Measurements from ENCODE around the gene ATG12. TPM values are rescaled to one million over a fixed set of nuclear protein-coding genes. Genes with fewer than 3 reads are reported as not detected.
A peak's percentile ranks its signal among the peaks of the same experiment; 100 is the strongest.
"Not testable (repeated sequence)": the region's sequence is repeated elsewhere in the genome, so short reads cannot be mapped to it uniquely, and the experiment has no call there.

The ATG12 gene
- total and polyA plus RNA-seq, 4 donors: 69.4 to 84.3 (median 76.1) TPM

DNA sequence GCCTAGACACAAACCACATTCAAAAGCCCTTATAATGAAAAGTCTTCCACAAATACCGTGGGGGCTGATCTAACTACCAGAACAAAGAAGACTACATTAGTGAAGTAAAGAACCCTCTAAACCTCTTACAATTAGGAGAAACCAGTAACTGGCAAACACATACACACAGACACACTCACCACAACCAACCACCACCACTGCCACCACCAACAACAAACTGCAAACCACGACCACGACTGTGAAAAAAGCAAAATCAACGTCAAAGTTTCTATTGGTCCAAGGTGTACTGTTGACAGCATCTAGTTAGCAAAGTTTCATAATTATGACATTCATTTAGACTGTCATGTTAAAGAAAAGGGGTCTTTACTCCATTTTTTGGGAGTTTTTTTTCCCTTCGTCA is 27.6 kb downstream of the ATG12 start:
- Histone ChIP-seq H3K9me3 (ENCODE audit: control insufficient read depth, insufficient read depth, low read length) (no peaks in the 10 kb centered on the region), H3K4me1 (ENCODE audit: control insufficient read depth, insufficient read depth, low read length) (peaks cover 2% of the 10 kb centered on the region), H3K4me3 (ENCODE audit: low read depth, low read length) (peak overlapping the region; percentile 79), H3K27me3 (ENCODE audit: control insufficient read depth, insufficient read depth, low read length) (no peaks in the 10 kb centered on the region), H3K27ac (ENCODE audit: low read depth, low read length) (no peak overlapping the region), H3K36me3 (ENCODE audit: control insufficient read depth, insufficient read depth, low read length) (peaks cover 6% of the 10 kb centered on the region)
- WGBS (ENCODE audit: insufficient coverage): 36% methylated on average over 3 of the region's 5 CpGs
- DNase-seq (ENCODE audit: low read depth in 4 of 6, low spot score in 6 of 6): peak in 2 of 6 donors; percentile 1 to 9

DNA sequence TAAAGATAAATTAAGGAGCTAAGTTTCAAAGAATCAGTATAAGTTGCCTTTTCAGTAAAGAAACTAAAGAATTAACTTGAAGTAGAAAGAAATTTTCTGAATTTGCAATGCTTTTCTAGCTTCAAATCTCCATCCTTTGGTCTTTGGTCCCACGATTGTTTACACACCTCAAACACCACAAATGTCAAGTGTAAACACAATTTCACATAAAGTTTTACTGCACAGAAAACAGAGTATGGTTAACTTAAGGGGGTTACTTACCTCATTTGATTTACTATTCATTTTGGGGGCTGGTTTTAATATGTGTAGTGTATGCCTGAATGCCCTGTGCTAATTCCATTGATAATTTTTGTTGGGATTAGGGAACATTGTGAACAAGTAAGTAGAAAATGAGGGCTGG is 29.0 kb downstream of the ATG12 start:
- Histone ChIP-seq H3K9me3 (ENCODE audit: control insufficient read depth, insufficient read depth, low read length) (no peaks in the 10 kb centered on the region), H3K4me3 (ENCODE audit: low read depth, low read length) (no peak overlapping the region), H3K36me3 (ENCODE audit: control insufficient read depth, insufficient read depth, low read length) (peaks cover 10% of the 10 kb centered on the region), H3K27ac (ENCODE audit: low read depth, low read length) (no peak overlapping the region), H3K27me3 (ENCODE audit: control insufficient read depth, insufficient read depth, low read length) (no peaks in the 10 kb centered on the region), H3K4me1 (ENCODE audit: control insufficient read depth, insufficient read depth, low read length) (no peaks in the 10 kb centered on the region)
- DNase-seq (ENCODE audit: low read depth in 4 of 6, low spot score in 6 of 6): no peak
- WGBS (ENCODE audit: insufficient coverage): no CpG with 5 or more reads among the region's 1 CpG

DNA sequence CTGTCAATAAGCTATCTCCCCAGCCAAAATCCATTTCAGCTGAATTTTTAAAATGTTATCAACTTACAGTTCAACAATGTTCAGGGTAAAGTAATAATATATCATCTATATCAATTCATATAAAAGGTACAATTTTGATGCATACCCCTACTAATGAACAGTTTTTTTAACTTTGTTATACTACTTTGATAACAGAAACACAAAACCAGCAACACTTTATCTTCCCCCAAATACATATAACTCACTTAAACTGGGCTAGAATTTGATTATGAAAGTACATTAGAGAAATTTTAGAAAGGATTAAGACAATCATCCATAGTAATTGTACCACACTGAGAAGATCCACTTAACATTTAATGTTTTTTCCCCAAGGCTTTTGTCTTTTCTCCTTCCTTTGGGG is 30.0 kb downstream of the ATG12 start:
- H3K27me3 ChIP-seq (ENCODE audit: control insufficient read depth, insufficient read depth, low read length): no peaks in the 10 kb centered on the region

DNA sequence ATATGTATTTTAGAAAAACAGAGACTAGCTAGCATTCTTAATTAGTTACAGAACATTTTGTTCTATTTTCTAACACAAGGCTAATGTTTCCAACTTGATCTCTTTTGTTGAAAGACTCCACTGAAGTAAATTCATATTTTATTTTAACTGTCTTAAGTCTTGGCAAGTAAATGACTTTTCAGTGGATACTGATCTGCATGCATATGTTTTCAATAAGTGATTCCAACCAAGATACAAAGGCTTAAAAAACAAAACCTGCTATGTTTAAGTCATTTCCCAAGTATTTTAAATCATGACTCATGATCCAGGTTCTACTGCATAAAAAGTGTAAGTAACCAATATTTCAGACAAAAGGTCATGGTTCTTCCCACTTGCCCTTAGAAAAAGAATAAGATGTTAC is 30.6 kb downstream of the ATG12 start:
- Histone ChIP-seq H3K9me3 (ENCODE audit: control insufficient read depth, insufficient read depth, low read length) (no peaks in the 10 kb centered on the region), H3K27ac (ENCODE audit: low read depth, low read length) (no peak overlapping the region), H3K4me3 (ENCODE audit: low read depth, low read length) (no peak overlapping the region), H3K36me3 (ENCODE audit: control insufficient read depth, insufficient read depth, low read length) (peaks cover 10% of the 10 kb centered on the region), H3K27me3 (ENCODE audit: control insufficient read depth, insufficient read depth, low read length) (no peaks in the 10 kb centered on the region), H3K4me1 (ENCODE audit: control insufficient read depth, insufficient read depth, low read length) (no peaks in the 10 kb centered on the region)
- DNase-seq (ENCODE audit: low read depth in 4 of 6, low spot score in 6 of 6): no peak

More for the DNA sequence above, 30.0 kb downstream of the ATG12 start:
- Histone ChIP-seq H3K4me3 (ENCODE audit: low read depth, low read length) (no peak overlapping the region), H3K4me1 (ENCODE audit: control insufficient read depth, insufficient read depth, low read length) (no peaks in the 10 kb centered on the region), H3K9me3 (ENCODE audit: control insufficient read depth, insufficient read depth, low read length) (no peaks in the 10 kb centered on the region), H3K36me3 (ENCODE audit: control insufficient read depth, insufficient read depth, low read length) (peaks cover 10% of the 10 kb centered on the region), H3K27ac (ENCODE audit: low read depth, low read length) (no peak overlapping the region)
- no peak for DNase-seq (ENCODE audit: low read depth in 4 of 6, low spot score in 6 of 6)

DNA sequence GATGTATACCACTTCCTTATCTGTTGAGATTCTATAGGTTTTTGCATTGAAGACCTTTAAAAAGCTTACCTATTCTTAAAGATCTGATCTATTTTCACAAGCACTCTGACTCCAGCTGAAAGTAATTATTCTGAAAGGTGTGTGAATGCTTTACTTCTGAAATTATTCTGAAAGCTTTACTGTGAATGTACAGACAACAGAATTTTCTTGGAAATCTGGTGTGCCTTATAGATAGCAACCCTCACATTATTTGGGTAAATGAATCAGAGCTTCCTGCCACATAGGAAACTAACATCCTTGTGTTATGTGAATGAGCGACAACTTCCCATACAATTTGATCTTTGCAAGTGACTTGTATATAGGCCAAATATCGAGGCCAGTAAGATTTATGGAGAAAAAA is 31.4 kb downstream of the ATG12 start:
- no CpG with 5 or more reads among the region's 2 CpGs for WGBS (ENCODE audit: insufficient coverage)
- Histone ChIP-seq H3K36me3 (ENCODE audit: control insufficient read depth, insufficient read depth, low read length) (peaks cover 10% of the 10 kb centered on the region), H3K9me3 (ENCODE audit: control insufficient read depth, insufficient read depth, low read length) (no peaks in the 10 kb centered on the region), H3K27ac (ENCODE audit: low read depth, low read length) (no peak overlapping the region), H3K4me1 (ENCODE audit: control insufficient read depth, insufficient read depth, low read length) (no peaks in the 10 kb centered on the region), H3K4me3 (ENCODE audit: low read depth, low read length) (no peak overlapping the region), H3K27me3 (ENCODE audit: control insufficient read depth, insufficient read depth, low read length) (no peaks in the 10 kb centered on the region)
- no peak for DNase-seq (ENCODE audit: low read depth in 4 of 6, low spot score in 6 of 6)

DNA sequence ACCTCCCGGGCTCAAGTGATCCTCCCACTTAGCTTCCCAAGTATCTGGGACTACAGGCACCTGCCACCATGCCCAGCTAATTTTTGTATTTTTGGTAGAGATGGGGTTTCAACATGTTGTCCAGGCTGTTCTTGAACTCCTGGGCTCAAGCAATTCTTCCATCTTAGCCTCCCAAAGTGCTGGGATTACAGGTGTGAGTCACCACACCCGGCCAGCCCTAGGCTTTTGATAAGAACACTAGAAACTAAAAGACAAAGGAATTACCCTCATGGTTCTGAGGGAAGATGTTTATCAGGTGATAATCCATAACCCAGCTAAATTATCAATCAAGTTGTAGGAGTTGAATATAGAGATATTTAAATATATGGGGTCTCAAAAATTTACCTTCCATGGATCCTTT is 33.3 kb downstream of the ATG12 start:
- not testable (repeated sequence) for H3K36me3 ChIP-seq (ENCODE audit: control insufficient read depth, insufficient read depth, low read length); H3K27me3 ChIP-seq (ENCODE audit: control insufficient read depth, insufficient read depth, low read length); DNase-seq (ENCODE audit: low read depth in 4 of 6, low spot score in 6 of 6); H3K27ac ChIP-seq (ENCODE audit: low read depth, low read length); H3K4me3 ChIP-seq (ENCODE audit: low read depth, low read length); H3K9me3 ChIP-seq (ENCODE audit: control insufficient read depth, insufficient read depth, low read length); H3K4me1 ChIP-seq (ENCODE audit: control insufficient read depth, insufficient read depth, low read length)
- WGBS (ENCODE audit: insufficient coverage): no CpG with 5 or more reads among the region's 2 CpGs

DNA sequence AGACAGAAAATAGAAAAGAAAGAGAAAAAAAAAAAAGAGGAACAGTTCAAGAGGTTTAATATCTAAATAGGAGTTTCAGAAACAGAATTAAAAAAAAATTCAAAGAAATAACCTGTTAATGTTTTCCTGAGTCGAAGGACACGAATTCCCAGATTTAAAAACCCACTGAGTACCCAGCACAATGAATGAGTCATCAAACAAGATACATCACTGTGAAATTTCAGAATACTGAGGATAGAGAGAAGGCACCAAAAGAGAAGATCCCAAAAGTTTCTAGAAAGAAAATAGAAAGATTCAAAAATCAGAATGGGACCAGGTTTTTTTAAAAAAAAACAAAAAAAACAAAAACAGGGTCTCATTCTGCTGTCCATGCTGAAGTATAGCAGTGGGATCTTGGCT is 33.7 kb downstream of the ATG12 start:
- peaks cover 10% of the 10 kb centered on the region for H3K36me3 ChIP-seq (ENCODE audit: control insufficient read depth, insufficient read depth, low read length)
- H3K9me3 ChIP-seq (ENCODE audit: control insufficient read depth, insufficient read depth, low read length): no peaks in the 10 kb centered on the region
- DNase-seq (ENCODE audit: low read depth in 4 of 6, low spot score in 6 of 6): no peak
- WGBS (ENCODE audit: insufficient coverage): no CpG with 5 or more reads among the region's 2 CpGs
- H3K4me1 ChIP-seq (ENCODE audit: control insufficient read depth, insufficient read depth, low read length): no peaks in the 10 kb centered on the region
- H3K4me3 ChIP-seq (ENCODE audit: low read depth, low read length): no peak overlapping the region
- no peak overlapping the region for H3K27ac ChIP-seq (ENCODE audit: low read depth, low read length)
- no peaks in the 10 kb centered on the region for H3K27me3 ChIP-seq (ENCODE audit: control insufficient read depth, insufficient read depth, low read length)

DNA sequence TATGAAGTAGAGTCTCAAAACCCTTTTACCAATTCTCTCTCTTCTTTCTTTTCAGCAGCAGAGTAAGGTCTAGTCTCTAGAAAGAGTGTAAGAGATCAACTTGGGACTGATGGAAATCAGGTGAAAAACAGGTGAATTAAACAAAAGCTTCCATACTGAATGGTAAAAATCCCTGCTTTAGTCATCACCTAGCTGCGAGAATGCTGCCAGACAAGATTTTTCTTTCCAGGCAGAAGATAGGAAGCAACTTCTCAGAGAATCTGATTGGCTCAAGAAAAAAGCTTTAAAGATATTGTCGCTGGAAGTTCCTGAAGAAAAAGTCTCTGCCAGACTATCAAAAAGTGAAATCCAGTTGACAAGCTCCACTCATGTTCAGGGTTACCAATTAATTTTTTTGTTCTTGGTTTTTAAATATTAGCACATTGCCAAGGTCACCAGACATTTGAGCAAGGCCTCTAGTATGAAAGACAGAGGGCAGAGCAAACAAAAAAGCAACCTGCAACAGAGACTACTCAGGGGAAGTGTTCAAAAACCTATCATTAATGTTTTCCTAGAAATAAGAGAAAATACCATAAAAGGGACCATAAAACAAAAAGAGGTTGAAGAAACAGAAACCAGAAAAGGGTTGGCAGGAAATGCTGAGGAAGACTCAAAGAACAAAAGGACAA is 34.2 kb downstream of the ATG12 start:
- H3K9me3 ChIP-seq (ENCODE audit: control insufficient read depth, insufficient read depth, low read length): no peaks in the 10 kb centered on the region
- no peaks in the 10 kb centered on the region for H3K4me1 ChIP-seq (ENCODE audit: control insufficient read depth, insufficient read depth, low read length)
- DNase-seq (ENCODE audit: low read depth in 4 of 6, low spot score in 6 of 6): no peak
- no peak overlapping the region for H3K4me3 ChIP-seq (ENCODE audit: low read depth, low read length)
- H3K36me3 ChIP-seq (ENCODE audit: control insufficient read depth, insufficient read depth, low read length): peaks cover 10% of the 10 kb centered on the region
- 92% methylated on average over 2 of the region's 2 CpGs for WGBS (ENCODE audit: insufficient coverage)
- H3K27ac ChIP-seq (ENCODE audit: low read depth, low read length): no peak overlapping the region
- H3K27me3 ChIP-seq (ENCODE audit: control insufficient read depth, insufficient read depth, low read length): no peaks in the 10 kb centered on the region

DNA sequence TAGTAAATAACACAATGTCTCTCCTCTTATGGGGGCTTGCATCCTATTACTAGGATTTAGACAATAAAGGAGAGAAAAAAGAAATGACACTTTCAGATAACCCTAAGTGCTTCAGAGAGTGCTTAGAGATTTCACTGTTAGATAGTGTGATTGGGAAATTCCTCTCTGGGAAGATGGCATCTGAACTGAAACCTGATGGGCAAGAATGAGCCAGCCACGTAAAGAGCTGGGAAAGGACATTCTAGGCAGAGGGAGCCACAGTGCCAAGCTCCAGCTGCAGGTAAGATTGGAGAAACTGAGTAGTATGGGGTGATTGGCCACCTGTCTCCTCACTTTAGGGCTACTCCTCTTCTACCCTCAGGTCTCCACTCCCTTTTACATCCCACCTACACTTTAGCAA is 39.4 kb downstream of the ATG12 start:
- DNase-seq (ENCODE audit: low read depth in 4 of 6, low spot score in 6 of 6): no peak
- no peaks in the 10 kb centered on the region for H3K27me3 ChIP-seq (ENCODE audit: control insufficient read depth, insufficient read depth, low read length)
- WGBS (ENCODE audit: insufficient coverage): no CpG with 5 or more reads among the region's 1 CpG
- H3K4me3 ChIP-seq (ENCODE audit: low read depth, low read length): no peak overlapping the region
- no peak overlapping the region for H3K27ac ChIP-seq (ENCODE audit: low read depth, low read length)
- H3K36me3 ChIP-seq (ENCODE audit: control insufficient read depth, insufficient read depth, low read length): no peaks in the 10 kb centered on the region
- no peaks in the 10 kb centered on the region for H3K4me1 ChIP-seq (ENCODE audit: control insufficient read depth, insufficient read depth, low read length)
- H3K9me3 ChIP-seq (ENCODE audit: control insufficient read depth, insufficient read depth, low read length): no peaks in the 10 kb centered on the region

DNA sequence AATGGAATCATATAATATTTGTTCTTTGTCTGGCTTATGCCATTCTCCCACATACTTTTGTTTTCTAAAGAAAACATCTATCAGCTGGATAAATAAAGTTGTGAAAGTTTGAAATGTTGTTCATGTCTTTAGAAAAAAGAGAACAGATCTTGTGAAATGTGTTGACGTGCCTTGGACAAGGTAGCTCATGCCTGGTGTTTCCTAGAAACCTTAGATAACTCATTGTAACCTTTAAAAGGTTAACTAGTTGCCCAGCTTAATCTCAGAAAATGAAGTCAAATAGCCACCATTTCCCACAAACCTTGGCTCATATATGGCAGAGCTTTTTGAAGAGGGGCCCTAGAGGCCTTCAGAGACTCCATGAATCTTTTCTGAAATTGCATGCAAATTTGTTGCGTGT is 40.2 kb downstream of the ATG12 start:
- Histone ChIP-seq H3K36me3 (ENCODE audit: control insufficient read depth, insufficient read depth, low read length) (no peaks in the 10 kb centered on the region), H3K9me3 (ENCODE audit: control insufficient read depth, insufficient read depth, low read length) (no peaks in the 10 kb centered on the region), H3K4me1 (ENCODE audit: control insufficient read depth, insufficient read depth, low read length) (no peaks in the 10 kb centered on the region), H3K27ac (ENCODE audit: low read depth, low read length) (no peak overlapping the region), H3K27me3 (ENCODE audit: control insufficient read depth, insufficient read depth, low read length) (no peaks in the 10 kb centered on the region), H3K4me3 (ENCODE audit: low read depth, low read length) (no peak overlapping the region)
- DNase-seq (ENCODE audit: low read depth in 4 of 6, low spot score in 6 of 6): no peak
- WGBS (ENCODE audit: insufficient coverage): no CpG with 5 or more reads among the region's 2 CpGs
